ENCODE measurements around the gene PTPRB. TPM values are rescaled to one million over a fixed set of nuclear protein-coding genes. Genes with fewer than 3 reads are reported as not detected.

PTPRB gene
- total RNA-seq, 6 donors from 2014 or later, result 68.8 to 113 (median 80.8) TPM

GRCh38 chr12:70577283-70577634 lies 60.0 kb downstream of the PTPRB start:
- ATAC-seq (ENCODE audit: low FRiP score in 2 of 2), result no peak
- 24 to 28% methylated on average over 3 of the region's 3 CpGs for WGBS, 2 donors
- Histone ChIP-seq H3K27ac (peak overlapping the region in 1 of 4 donors; percentile 62), H3K4me1 (no peaks in the 10 kb centered on the region), H3K36me3 (peaks cover 0 to 25% (median 0%) of the 10 kb centered on the region in 4 donors), H3K9me3 (no peaks in the 10 kb centered on the region), H3K27me3 (no peaks in the 10 kb centered on the region), H3K4me3 (no peak overlapping the region)
- TF ChIP-seq POLR2AphosphoS5 (IDR thresholded peaks at IDR 0.05) (no peak), CTCF (IDR thresholded peaks at IDR 0.05) (no peak), POLR2A (IDR thresholded peaks at IDR 0.05) (no peak), EP300 (IDR thresholded peaks at IDR 0.05) (no peak)
- no peak for DNase-seq

GRCh38 chr12:70576341-70577282 lies 60.6 kb downstream of the PTPRB start:
- Histone ChIP-seq H3K4me3 (no peak overlapping the region), H3K27me3 (no peaks in the 10 kb centered on the region), H3K27ac (peak overlapping the region in 2 of 4 donors; percentile 7 to 62), H3K4me1 (no peaks in the 10 kb centered on the region), H3K9me3 (no peaks in the 10 kb centered on the region), H3K36me3 (peaks cover 0 to 26% (median 0%) of the 10 kb centered on the region in 4 donors)
- no peak for DNase-seq
- 55 to 57% methylated on average over 18 of the region's 19 CpGs for WGBS, 2 donors
- no peak for TF ChIP-seq POLR2AphosphoS5 (IDR thresholded peaks at IDR 0.05)
- TF ChIP-seq CTCF (IDR thresholded peaks at IDR 0.05), result peak; percentile 67 to 80 (median 72)
- peak in 1 of 2 donors; percentile 84 for ATAC-seq (ENCODE audit: low FRiP score in 2 of 2)

- Histone ChIP-seq H3K4me1 (no peaks in the 10 kb centered on the region), H3K9me3 (no peaks in the 10 kb centered on the region), H3K27me3 (no peaks in the 10 kb centered on the region), H3K36me3 (peaks cover 0 to 44% (median 0%) of the 10 kb centered on the region in 4 donors), H3K27ac (peak overlapping the region in 1 of 4 donors; percentile 48), H3K4me3 (no peak overlapping the region)
- DNase-seq (no peak), ATAC-seq (ENCODE audit: low FRiP score in 2 of 2) (no peak)
- 50 to 54% methylated on average over 3 of the region's 3 CpGs for WGBS, 2 donors
- no peak for TF ChIP-seq CTCF (IDR thresholded peaks at IDR 0.05)
- no peak for TF ChIP-seq EP300 (IDR thresholded peaks at IDR 0.05)
- TF ChIP-seq POLR2A (IDR thresholded peaks at IDR 0.05), result no peak
- no peak for TF ChIP-seq POLR2AphosphoS5 (IDR thresholded peaks at IDR 0.05)
Observed at GRCh38 chr12:70571705-70572268, 65.4 kb downstream of the PTPRB start.

GRCh38 chr12:70571029-70571428 lies 66.2 kb downstream of the PTPRB start:
- 82 to 92% methylated on average over 8 of the region's 8 CpGs for WGBS, 2 donors
- Histone ChIP-seq H3K4me1 (no peaks in the 10 kb centered on the region), H3K27me3 (no peaks in the 10 kb centered on the region), H3K9me3 (no peaks in the 10 kb centered on the region), H3K27ac (peak overlapping the region in 1 of 4 donors; percentile 48), H3K36me3 (peaks cover 0 to 46% (median 0%) of the 10 kb centered on the region in 4 donors), H3K4me3 (no peak overlapping the region)
- no peak for TF ChIP-seq CTCF (IDR thresholded peaks at IDR 0.05)
- no peak for TF ChIP-seq EP300 (IDR thresholded peaks at IDR 0.05)
- no peak for TF ChIP-seq POLR2AphosphoS5 (IDR thresholded peaks at IDR 0.05)
- no peak for TF ChIP-seq POLR2A (IDR thresholded peaks at IDR 0.05)
- DNase-seq (no peak), ATAC-seq (ENCODE audit: low FRiP score in 2 of 2) (no peak)
